ENCODE results near the gene ATP6V1B1. TPM values are rescaled to one million over a fixed set of nuclear protein-coding genes. Genes with fewer than 3 reads are reported as not detected.

ATP6V1B1 gene
- total and polyA plus RNA-seq, 10 of the 15 experiments (the other 5 are each of a cell fraction or from before 2014, with no cell fraction given) = not detected

DNA sequence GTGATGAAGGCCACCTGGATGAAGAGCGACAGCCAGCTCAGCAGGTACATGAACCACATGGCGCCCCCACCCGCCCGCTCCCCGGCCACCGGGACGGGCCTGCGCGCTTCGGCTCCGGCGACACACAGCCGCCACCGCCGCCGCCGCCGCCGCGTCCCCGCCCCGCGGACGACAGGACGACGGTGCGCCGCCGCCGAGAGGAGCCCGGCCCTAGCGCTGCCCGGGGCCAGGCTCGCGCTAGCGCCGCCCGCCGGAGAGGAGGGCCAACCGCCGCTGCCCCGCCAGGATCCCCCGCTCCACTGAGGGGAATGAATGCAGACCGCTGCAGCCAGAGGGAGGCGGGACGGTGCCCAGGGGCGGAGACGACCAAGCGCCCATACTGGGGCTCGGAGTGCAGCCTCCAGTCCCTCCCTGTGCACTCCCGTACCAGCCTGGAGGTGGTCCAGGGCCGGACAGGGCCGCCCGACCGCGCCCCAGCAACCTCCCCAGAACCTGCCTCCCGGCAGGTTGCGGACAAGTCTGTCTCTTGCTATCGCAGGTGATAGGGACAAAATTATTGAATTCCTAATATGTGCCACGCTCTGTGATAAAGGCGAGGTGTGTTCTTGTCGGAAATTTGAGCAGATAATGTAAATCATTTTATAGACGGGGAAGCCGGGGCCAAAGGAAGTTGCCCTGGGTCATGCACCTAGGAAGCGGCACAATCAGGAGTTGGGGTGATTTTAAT lies 59.2 kb downstream of the ATP6V1B1 start, which contains the start of gene TEX261 (continued):
- TF ChIP-seq, protein P1, sequence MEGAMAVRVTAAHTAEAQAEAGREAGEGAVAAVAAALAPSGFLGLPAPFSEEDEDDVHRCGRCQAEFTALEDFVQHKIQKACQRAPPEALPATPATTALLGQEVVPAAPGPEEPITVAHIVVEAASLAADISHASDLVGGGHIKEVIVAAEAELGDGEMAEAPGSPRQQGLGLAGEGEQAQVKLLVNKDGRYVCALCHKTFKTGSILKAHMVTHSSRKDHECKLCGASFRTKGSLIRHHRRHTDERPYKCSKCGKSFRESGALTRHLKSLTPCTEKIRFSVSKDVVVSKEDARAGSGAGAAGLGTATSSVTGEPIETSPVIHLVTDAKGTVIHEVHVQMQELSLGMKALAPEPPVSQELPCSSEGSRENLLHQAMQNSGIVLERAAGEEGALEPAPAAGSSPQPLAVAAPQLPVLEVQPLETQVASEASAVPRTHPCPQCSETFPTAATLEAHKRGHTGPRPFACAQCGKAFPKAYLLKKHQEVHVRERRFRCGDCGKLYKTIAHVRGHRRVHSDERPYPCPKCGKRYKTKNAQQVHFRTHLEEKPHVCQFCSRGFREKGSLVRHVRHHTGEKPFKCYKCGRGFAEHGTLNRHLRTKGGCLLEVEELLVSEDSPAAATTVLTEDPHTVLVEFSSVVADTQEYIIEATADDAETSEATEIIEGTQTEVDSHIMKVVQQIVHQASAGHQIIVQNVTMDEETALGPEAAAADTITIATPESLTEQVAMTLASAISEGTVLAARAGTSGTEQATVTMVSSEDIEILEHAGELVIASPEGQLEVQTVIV (IDR thresholded peaks at IDR 0.05; ENCODE audit: borderline replicate concordance, partially characterized antibody) = no peak
- TF ChIP-seq HCFC1 (IDR thresholded peaks at IDR 0.05; ENCODE audit: low read length) (peak; percentile 64), NFYA (IDR thresholded peaks at IDR 0.05; ENCODE audit: borderline replicate concordance, low read depth, low read length) (no peak), TCF7 (IDR thresholded peaks at IDR 0.05; ENCODE audit: borderline replicate concordance) (no peak), RFX5 (IDR thresholded peaks at IDR 0.05; ENCODE audit: low read depth, low read length) (no peak), RAD51 (IDR thresholded peaks at IDR 0.05) (no peak), EP300 (IDR thresholded peaks at IDR 0.05; ENCODE audit: borderline replicate concordance in 1 of 2, control insufficient read depth in 1 of 2, low read depth in 2 of 2, low read length in 2 of 2) (no peak), SRF (IDR thresholded peaks at IDR 0.05; ENCODE audit: low read depth in 2 of 2, low read length in 2 of 2) (0 out of 4 replicates have a peak, but pooled peaks of 1 of the 2 experiments have one; percentile 35), TBL1XR1 (IDR thresholded peaks at IDR 0.05; ENCODE audit: low read depth, low read length) (no peak), SP1 (IDR thresholded peaks at IDR 0.05; ENCODE audit: low read depth, low read length) (peak; percentile 59), RAD21 (IDR thresholded peaks at IDR 0.05; ENCODE audit: insufficient read depth, low read depth, low read length) (no peak), NRF1 (conservative IDR thresholded peaks at IDR 0.05; ENCODE audit: low read depth, low read length) (no peak), PAX8 (IDR thresholded peaks at IDR 0.05) (no peak), TARDBP (IDR thresholded peaks at IDR 0.05; ENCODE audit: borderline replicate concordance) (no peak), IRF4 (IDR thresholded peaks at IDR 0.05; ENCODE audit: low read depth, low read length) (no peak), FOXK2 (IDR thresholded peaks at IDR 0.05) (no peak)
- TF ChIP-seq, protein P2, sequence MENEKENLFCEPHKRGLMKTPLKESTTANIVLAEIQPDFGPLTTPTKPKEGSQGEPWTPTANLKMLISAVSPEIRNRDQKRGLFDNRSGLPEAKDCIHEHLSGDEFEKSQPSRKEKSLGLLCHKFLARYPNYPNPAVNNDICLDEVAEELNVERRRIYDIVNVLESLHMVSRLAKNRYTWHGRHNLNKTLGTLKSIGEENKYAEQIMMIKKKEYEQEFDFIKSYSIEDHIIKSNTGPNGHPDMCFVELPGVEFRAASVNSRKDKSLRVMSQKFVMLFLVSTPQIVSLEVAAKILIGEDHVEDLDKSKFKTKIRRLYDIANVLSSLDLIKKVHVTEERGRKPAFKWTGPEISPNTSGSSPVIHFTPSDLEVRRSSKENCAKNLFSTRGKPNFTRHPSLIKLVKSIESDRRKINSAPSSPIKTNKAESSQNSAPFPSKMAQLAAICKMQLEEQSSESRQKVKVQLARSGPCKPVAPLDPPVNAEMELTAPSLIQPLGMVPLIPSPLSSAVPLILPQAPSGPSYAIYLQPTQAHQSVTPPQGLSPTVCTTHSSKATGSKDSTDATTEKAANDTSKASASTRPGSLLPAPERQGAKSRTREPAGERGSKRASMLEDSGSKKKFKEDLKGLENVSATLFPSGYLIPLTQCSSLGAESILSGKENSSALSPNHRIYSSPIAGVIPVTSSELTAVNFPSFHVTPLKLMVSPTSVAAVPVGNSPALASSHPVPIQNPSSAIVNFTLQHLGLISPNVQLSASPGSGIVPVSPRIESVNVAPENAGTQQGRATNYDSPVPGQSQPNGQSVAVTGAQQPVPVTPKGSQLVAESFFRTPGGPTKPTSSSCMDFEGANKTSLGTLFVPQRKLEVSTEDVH (IDR thresholded peaks at IDR 0.05; ENCODE audit: low read depth, partially characterized antibody) = no peak
- TF ChIP-seq, protein P3, sequence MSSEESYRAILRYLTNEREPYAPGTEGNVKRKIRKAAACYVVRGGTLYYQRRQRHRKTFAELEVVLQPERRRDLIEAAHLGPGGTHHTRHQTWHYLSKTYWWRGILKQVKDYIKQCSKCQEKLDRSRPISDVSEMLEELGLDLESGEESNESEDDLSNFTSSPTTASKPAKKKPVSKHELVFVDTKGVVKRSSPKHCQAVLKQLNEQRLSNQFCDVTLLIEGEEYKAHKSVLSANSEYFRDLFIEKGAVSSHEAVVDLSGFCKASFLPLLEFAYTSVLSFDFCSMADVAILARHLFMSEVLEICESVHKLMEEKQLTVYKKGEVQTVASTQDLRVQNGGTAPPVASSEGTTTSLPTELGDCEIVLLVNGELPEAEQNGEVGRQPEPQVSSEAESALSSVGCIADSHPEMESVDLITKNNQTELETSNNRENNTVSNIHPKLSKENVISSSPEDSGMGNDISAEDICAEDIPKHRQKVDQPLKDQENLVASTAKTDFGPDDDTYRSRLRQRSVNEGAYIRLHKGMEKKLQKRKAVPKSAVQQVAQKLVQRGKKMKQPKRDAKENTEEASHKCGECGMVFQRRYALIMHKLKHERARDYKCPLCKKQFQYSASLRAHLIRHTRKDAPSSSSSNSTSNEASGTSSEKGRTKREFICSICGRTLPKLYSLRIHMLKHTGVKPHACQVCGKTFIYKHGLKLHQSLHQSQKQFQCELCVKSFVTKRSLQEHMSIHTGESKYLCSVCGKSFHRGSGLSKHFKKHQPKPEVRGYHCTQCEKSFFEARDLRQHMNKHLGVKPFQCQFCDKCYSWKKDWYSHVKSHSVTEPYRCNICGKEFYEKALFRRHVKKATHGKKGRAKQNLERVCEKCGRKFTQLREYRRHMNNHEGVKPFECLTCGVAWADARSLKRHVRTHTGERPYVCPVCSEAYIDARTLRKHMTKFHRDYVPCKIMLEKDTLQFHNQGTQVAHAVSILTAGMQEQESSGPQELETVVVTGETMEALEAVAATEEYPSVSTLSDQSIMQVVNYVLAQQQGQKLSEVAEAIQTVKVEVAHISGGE (CRISPR knock-in tag; IDR thresholded peaks at IDR 0.05) = no peak
- TF ChIP-seq, protein P4, sequence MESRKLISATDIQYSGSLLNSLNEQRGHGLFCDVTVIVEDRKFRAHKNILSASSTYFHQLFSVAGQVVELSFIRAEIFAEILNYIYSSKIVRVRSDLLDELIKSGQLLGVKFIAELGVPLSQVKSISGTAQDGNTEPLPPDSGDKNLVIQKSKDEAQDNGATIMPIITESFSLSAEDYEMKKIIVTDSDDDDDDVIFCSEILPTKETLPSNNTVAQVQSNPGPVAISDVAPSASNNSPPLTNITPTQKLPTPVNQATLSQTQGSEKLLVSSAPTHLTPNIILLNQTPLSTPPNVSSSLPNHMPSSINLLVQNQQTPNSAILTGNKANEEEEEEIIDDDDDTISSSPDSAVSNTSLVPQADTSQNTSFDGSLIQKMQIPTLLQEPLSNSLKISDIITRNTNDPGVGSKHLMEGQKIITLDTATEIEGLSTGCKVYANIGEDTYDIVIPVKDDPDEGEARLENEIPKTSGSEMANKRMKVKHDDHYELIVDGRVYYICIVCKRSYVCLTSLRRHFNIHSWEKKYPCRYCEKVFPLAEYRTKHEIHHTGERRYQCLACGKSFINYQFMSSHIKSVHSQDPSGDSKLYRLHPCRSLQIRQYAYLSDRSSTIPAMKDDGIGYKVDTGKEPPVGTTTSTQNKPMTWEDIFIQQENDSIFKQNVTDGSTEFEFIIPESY (IDR thresholded peaks at IDR 0.05) = no peak

Measured in GM12878 (cell line).